Omental fat pad (tissue), 4 donors: ENCODE results near the gene ACTR3C. TPM values are rescaled to one million over a fixed set of nuclear protein-coding genes. Genes with fewer than 3 reads are reported as not detected.
"Not testable (repeated sequence)": the region's sequence is repeated elsewhere in the genome, so short reads cannot be mapped to it uniquely, and the experiment has no call there.

Experiments
- ATAC-seq: fragments of 150-250 bp; one replicate; pipeline ENCODE4 v1.9.1; 2016; ENCODE audit warnings: mild to moderate bottlenecking, moderate library complexity; ENCODE audit not compliant: low FRiP score
- DNase-seq: peaks from one replicate; pipeline ENCODE4 v3.0.0-alpha.2; 2019; ENCODE audit warnings: low spot score
- total RNA-seq, 4 donors: library from RNA; depleted of rRNA; stranded (reverse); fragments of >200 nt; gene quantifications; one replicate each; pipeline ENCODE4 v1.1.0, GENCODE V29; 2016

ACTR3C gene
- total RNA-seq, 4 donors from 2014 or later, result 1.1 to 12.9 (median 4.9) TPM

- ATAC-seq, DNase-seq: not testable (repeated sequence)
These were observed 97.9 kb downstream of the ACTR3C start for GRCh38 chr7:150225444-150225843.

DNA sequence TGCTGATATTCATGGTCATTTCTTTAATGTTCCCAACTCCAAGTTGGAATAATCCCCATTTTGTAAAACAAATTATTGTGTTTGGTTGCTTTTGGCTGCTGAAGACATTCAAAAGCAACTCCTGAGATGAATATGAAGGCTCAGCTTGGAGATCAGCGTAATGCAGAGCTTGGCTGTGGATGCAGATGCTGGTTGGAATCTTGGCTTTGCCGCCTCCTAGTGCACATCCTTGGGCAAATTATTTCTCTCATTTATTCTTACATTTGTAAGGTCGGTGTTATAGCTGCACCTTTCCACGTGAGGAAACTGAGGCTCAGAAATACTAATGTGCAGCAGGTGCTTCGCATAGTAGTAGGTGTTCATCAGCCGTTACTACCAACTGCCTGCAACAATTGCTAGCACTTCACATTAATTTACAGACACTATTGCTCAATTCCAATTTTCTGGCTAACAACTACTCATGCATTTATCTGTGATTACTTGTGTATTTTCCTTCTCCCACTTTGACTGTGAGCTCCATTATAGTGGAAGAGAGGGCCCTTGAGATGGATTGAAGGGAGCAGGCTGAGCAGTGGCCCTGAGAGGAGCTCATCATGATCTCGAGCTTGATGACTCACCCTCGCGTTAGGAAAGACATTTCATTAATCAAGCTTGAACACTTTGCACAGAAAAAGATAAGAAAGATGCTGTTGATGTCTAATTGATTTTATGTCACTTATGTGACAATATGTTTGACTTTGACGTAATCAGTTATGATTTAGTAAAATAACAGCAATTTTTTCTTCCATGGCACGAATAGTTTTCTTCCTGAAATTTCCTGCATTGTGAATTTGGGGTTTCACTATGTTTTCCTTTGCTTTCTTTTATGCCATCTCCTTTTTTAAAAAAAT is 101.0 kb downstream of the ACTR3C start:
- not testable (repeated sequence) for DNase-seq, ATAC-seq

- not testable (repeated sequence) for DNase-seq
- peak; percentile 44 for ATAC-seq
These were observed 102.6 kb downstream of the ACTR3C start for GRCh38 chr7:150220673-150221181.

- ATAC-seq, result peak; percentile 24
- DNase-seq, result not testable (repeated sequence)
These were observed 103.2 kb downstream of the ACTR3C start for GRCh38 chr7:150219941-150220658.

GRCh38 chr7:150206848-150207247 is 116.5 kb downstream of the ACTR3C start:
- not testable (repeated sequence) for DNase-seq, ATAC-seq

- not testable (repeated sequence) for DNase-seq, ATAC-seq
These were observed 117.5 kb downstream of the ACTR3C start for GRCh38 chr7:150205866-150206265.

DNA sequence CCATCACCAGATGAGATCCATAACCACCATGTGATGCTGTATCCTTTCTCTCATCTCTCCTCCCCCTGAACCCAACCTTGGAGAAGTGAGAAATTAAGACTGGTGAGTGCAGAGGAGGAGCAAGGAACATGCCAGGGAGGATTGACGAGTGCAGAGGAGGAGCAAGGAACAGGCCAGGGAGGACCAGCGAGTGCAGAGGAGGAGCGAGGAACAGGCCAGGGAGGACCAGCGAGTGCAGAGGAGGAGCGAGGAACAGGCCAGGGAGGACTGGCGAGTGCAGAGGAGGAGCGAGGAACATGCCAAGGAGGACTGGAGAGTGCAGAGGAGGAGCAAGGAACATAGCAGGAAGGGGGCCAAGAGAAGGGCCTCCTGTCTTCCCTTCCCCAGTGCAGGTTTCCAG is 118.8 kb downstream of the ACTR3C start:
- not testable (repeated sequence) for ATAC-seq, DNase-seq

DNA sequence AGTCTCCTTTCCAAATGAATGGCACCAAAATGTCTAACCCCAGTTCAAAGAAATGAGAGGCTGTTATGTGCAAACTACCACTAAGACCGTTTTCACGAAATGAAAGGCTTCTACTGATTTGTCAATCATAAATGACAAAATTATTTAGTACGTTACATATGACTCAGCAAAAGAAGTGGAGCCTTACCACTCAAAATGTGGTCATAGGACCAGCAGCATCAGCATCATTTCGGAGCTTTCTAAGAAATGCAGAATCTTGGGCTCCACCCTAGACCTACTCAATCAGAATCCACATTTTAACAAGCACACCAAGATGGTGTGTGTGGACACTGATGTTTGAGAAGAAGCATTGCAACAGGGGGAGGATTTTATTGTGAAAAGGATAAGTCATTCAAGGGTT is 120.5 kb downstream of the ACTR3C start:
- not testable (repeated sequence) for ATAC-seq, DNase-seq

Other genes with a start within 250 kb of the ACTR3C start
- 10 to 100 TPM in 1 of 4 donors, 1 to 10 TPM in 3; 3.2 to 13.4 (median 8.6) TPM for gene LRRC61, start 190 bp downstream of the ACTR3C start, total RNA-seq
- 100 to 1,000 TPM in 3 of 4 donors, 10 to 100 TPM in 1; 93.9 to 433 (median 218) TPM for gene RARRES2, start 18.1 kb upstream of the ACTR3C start, total RNA-seq
- gene REPIN1, start 45.3 kb upstream of the ACTR3C start, total RNA-seq, result 10 to 100 TPM; 40.6 to 55.7 (median 49.3) TPM
- 1 to 10 TPM in 3 of 4 donors, under 1 TPM in 1; 0.72 to 4.4 (median 1.4) TPM for gene ZNF775, start 55.8 kb upstream of the ACTR3C start, total RNA-seq
- gene GIMAP8, start 127.1 kb upstream of the ACTR3C start, total RNA-seq, result 10 to 100 TPM in 3 of 4 donors, 1 to 10 TPM in 1; 3.0 to 42.9 (median 14.8) TPM
- 100 to 1,000 TPM in 1 of 4 donors, 10 to 100 TPM in 2, 1 to 10 TPM in 1; 5.8 to 102 (median 27.2) TPM for gene GIMAP7, start 191.3 kb upstream of the ACTR3C start, total RNA-seq
- gene GIMAP4, start 243.8 kb upstream of the ACTR3C start, total RNA-seq, result 100 to 1,000 TPM in 1 of 4 donors, 10 to 100 TPM in 3; 16.1 to 135 (median 47.8) TPM